Measurements from ENCODE around the gene STK17B. TPM values are rescaled to one million over a fixed set of nuclear protein-coding genes. Genes with fewer than 3 reads are reported as not detected.

The STK17B gene
- total RNA-seq, 1 donor from 2014 or later: 67.7 TPM

GRCh38 chr2:196159221-196159892 is 12.0 kb downstream of the STK17B start:
- no peak for DNase-seq (ENCODE audit: low spot score)

DNA sequence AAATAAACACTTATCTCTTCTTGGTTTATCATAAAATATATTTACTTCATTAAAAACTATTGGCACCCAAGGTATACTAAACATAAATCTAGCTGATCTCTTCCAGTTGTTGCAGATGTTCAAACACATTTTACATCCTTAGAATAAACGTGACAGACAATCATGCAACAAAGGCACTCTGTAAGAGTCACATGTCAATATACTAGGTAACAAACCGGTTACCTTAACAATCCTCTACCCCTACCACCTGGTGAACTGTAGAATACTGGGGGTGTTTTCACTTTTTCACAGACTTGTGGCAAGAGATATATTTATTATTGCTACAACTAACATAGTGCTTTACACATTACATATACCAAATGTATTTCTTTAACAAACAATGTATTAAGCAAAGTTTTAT is 15.8 kb downstream of the STK17B start:
- DNase-seq (ENCODE audit: low spot score): no peak

DNA sequence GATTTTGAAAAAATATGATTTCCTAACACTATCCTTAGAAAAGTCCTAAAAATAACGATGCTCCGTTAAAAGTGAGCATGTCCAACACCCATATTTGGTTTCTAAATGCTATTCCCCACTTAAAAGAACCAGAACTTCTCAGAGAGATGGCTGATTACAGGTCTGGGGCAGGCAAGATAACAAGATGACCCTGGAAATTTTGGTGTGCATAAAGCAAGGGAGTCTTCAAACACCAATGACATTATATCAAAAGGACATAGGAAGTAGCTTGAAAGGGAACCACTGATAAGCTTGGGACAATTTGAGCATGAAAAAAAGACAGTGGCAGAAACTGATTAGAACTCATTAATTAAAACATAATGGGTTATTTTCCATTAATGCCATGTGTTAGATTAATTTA is 17.9 kb downstream of the STK17B start:
- DNase-seq (ENCODE audit: low spot score): no peak

DNA sequence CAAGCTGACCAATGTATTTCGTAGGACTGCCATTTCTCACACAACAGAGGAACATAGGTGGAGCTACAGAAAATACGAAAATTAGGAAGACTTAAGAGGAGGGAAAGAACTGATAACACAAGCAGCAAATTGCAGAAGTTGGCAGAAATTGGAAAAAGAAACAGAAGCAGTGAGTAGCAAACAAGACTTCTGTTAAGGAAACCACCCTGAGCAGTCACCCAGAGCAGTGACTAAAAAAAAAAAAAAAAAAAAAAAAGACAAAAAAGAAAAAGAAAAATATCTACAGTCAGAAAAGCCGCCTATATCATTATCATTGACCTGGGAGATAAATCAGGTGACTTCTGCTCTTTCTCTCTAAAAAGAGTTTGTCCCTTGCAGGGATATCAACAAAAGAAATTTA is 21.4 kb downstream of the STK17B start:
- no peak for DNase-seq (ENCODE audit: low spot score)

DNA sequence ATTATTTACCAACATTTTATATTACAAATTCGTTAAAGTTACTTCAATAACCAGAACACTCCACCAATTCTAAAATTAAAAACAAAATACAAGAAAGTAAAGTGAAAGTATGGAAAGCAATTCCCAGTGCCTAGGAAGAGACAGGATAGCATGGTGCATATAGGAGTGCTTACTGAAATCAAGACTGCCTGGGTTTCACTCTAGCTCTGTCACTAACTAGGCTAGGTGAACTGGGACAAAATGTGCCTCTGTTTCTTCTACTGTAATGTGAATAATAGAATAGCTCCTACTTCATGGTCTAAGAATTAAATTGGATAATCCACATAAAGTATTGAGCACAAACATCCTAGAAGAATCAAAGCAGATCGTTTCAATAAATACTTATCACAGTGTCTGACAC is 22.6 kb downstream of the STK17B start:
- DNase-seq (ENCODE audit: low spot score): no peak

DNA sequence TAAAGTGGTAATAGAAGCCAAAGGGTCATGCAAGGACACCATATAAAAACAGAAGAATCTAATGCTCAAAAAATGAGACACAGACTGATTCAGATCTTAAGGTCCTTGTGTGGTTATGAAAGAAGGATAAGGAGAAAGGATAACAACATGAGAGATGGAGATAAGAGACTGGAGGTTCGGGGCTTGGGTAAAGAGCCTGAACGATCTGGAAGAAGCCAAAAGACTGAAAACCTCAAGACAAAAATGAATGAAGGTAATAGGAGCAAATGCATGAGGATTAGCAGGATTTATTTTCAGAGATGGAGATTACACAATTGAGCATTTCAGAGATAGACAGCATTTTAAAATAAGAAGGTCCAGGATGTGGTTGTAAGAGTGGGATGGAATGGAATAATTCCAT is 26.1 kb downstream of the STK17B start:
- no peak for DNase-seq (ENCODE audit: low spot score)

GRCh38 chr2:196144513-196145126 is 26.8 kb downstream of the STK17B start:
- no peak for DNase-seq (ENCODE audit: low spot score)

- DNase-seq (ENCODE audit: low spot score): no peak
Observed at GRCh38 chr2:196143730-196144131, 27.6 kb downstream of the STK17B start.

GRCh38 chr2:196142825-196143224 is 28.6 kb downstream of the STK17B start:
- no peak for DNase-seq (ENCODE audit: low spot score)

DNA sequence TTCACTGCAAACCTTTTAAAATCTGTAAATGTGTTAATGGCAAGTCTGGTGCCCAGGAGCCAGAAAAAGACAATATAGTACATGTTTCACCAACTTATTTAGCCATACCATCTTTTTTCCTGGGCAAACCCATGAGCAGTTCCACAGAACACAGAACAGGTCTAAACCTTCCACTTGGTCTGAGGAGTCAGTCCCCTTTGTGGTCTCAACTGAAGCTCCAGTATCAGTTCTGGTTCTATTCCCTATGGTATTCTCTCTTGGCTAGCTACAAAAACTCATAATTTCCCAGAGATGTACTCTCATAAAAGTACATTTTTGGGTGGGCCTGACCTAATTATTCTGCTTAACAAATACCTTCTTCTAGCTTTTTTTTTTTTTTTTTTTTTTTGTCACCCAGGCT is 31.2 kb downstream of the STK17B start:
- DNase-seq (ENCODE audit: low spot score): no peak

DNA sequence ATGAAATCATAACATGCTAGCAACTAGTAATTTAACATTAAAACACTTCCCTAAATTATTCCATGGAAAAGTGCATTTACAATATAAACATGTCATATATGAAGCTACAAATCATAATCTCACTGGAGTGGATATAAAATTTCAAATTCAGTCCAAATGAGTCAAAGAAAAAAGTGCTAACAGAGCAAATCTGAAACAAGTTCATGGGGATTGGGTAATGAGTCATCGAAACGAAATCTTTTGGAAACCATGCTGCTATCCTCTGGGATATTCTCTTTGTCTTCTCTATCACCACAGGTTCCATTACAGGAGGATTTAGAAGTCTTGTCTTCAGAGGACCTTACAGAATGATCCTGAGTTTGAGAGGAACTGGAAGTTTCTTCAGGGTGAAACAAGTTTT is 34.1 kb downstream of the STK17B start:
- DNase-seq (ENCODE audit: low spot score): no peak

DNA sequence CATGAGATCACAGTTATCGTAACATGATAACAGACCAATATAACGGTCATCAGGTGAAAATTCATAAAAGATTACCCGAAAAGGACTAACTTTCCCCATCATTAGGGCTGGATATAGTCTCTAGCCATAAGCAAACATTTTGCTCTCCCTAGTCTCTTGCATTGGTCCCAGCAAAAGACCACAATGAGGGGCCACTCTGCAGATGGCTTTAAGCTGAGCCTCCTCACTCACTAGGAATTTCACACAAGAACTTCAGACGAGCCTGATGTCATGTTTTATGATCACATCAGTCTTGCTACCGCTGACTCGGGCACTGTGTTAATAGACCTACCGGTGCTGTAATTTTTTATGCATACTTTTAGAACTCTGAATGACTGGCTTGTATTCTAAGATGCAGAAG is 35.2 kb downstream of the STK17B start:
- no peak for DNase-seq (ENCODE audit: low spot score)

GRCh38 chr2:196131949-196132925 is 39.1 kb downstream of the STK17B start:
- no peak for DNase-seq (ENCODE audit: low spot score)

DNA sequence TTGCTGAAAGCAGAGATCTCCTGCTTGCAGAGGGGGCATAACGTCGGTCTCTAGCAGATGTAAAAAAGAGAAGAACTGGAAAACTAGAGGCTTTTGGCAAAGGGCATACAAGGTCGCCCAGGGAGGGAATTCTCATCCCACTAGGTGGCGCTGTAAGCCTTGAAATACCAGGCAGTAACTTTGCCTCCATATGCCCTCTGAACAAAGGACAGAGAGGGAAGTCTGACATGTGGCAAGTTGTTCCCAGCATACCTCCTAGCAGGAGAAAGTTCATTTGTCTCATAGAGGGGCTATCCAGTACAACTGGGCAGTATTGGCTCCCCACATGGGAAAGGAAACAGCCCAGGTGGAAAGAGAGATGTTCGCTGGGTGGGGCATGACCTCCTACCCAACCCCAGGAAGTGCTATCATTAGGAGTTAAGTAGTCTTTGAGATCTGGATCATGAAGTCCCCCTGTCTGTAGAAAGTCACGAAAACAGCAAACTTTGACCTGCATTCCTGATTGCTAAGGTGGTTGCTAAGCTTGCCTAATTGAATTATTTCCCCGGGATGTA is 39.9 kb downstream of the STK17B start:
- DNase-seq (ENCODE audit: low spot score): no peak

DNA sequence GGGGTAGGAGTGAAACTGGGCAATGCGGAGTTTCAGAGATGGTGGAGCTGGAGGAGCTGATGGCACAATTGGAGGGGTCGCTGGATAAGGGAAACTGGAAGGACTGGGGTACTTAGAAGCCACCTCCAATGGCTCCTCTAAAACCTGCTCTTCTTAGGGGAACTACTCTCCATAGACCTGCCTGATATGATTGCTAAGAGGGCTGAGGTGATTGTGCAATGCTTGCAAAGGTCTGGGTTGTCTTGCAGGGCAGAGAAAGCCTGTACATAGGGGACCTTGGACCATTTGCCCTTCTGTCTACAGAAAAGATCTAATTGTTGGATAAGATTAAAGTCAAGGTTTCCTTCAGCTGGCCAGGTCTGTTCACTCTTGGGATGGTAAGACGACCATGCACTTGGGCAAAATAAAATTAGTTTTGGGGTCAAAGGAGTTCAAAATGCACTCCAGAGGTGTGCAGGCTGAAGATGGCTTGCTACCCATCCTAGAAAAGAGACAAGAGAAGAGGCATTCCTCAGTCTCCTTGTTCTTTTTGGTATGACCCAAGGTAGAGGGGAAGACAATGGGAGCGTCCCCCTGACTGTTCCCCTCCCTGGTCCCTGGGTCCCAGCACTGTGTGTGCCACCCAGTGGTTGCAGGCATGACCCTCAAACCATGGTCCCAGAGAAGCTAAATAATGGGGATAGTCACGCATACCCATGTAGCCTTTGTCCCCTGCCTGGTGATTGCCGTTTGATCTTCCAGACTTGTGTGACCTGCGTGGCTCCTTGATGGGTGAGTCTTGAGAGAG is 41.1 kb downstream of the STK17B start:
- DNase-seq (ENCODE audit: low spot score): no peak

DNA sequence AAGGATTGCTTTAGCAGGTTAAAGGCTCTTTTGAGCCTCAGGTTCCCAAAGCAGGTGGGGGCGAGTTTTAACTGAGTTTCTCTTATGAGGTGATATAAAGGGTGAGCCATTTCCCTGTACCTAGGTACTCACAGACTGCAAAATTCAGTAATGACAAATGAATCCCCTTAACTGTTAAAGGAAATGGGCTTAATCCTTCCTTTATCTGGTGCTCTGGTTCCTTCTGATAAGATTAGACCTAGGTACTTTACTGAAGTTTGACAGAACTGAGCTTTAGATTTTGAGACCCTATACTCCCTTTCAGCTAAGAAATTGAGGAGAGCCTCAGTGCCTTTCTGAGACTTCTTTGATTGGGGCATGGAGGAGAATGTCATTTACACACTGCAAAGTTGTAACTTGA is 42.6 kb downstream of the STK17B start:
- no peak for DNase-seq (ENCODE audit: low spot score)

- no peak for DNase-seq (ENCODE audit: low spot score)
Observed at GRCh38 chr2:196125596-196125995, 45.8 kb downstream of the STK17B start.

- no peak for DNase-seq (ENCODE audit: low spot score)
Observed at GRCh38 chr2:196123679-196124373, 47.6 kb downstream of the STK17B start.

- DNase-seq (ENCODE audit: low spot score): no peak
Observed at GRCh38 chr2:196119926-196120325, 51.5 kb downstream of the STK17B start.

- no peak for DNase-seq (ENCODE audit: low spot score)
Observed at GRCh38 chr2:196117214-196117705, 54.1 kb downstream of the STK17B start.

Data from mesenteric fat pad (tissue), 1 donor.